OCI-LY7 (cell line): ENCODE measurements around the gene SERPINH1. TPM values are rescaled to one million over a fixed set of nuclear protein-coding genes. Genes with fewer than 3 reads are reported as not detected.

ENCODE experiments used
- BruUV-seq: library from RNA; stranded (reverse); fragments of 400-500 nt; replicated peaks from 2 replicates; lab custom pipeline; 2021; lab: Mats Ljungman, UMichigan
- CTCF ChIA-PET: fragments of 300-600 bp; sonication (Branson Sonifier 250); formaldehyde crosslinking; loops from one replicate; lab custom pipeline; 2022; ENCODE audit warnings: antibody characterized with exemption; ENCODE audit not compliant: unreplicated experiment; lab: Charles Lee
- POLR2A ChIA-PET: fragments of 300-600 bp; sonication (Branson Sonifier 250); formaldehyde crosslinking; loops from one replicate; lab custom pipeline; 2022; ENCODE audit warnings: antibody characterized with exemption; lab: Charles Lee
- DNase-seq: peaks from one replicate; pipeline ENCODE4 v3.0.0-alpha.2; 2015; ENCODE audit warnings: low spot score
- H2AFZ ChIP-seq: fragments of 200-600 bp; sonication (generic), shearing (Covaris generic); 2 replicates; pipeline ENCODE4 v1.6.1; 2014; ENCODE audit warnings: mild to moderate bottlenecking, antibody characterized with exemption, low read length, moderate library complexity
- H3K27ac ChIP-seq: fragments of 200-600 bp; sonication (generic); 2 replicates; pipeline ENCODE4 v1.5.1; 2014; ENCODE audit warnings: mixed run types, low read depth, mild to moderate bottlenecking, moderate library complexity, low read length, inconsistent platforms; ENCODE audit not compliant: poor library complexity, severe bottlenecking
- H3K36me3 ChIP-seq: fragments of 200-600 bp; sonication (generic); 2 replicates; pipeline ENCODE4 v1.6.1; 2014; ENCODE audit warnings: mild to moderate bottlenecking, antibody characterized with exemption, low read length, moderate library complexity, mixed read lengths; ENCODE audit not compliant: insufficient read depth
- H3K4me1 ChIP-seq: fragments of 200-600 bp; sonication (generic); 2 replicates; pipeline ENCODE4 v1.5.1; 2014; ENCODE audit warnings: mild to moderate bottlenecking, low read length; ENCODE audit not compliant: insufficient read depth, poor library complexity, severe bottlenecking
- H3K4me2 ChIP-seq: fragments of 200-600 bp; sonication (generic); 2 replicates; pipeline ENCODE4 v1.6.1; 2014; ENCODE audit warnings: mild to moderate bottlenecking, low read length
- H3K4me3 ChIP-seq: fragments of 200-600 bp; sonication (generic); 2 replicates; pipeline ENCODE4 v1.5.1; 2014; ENCODE audit warnings: mild to moderate bottlenecking, low read depth, low read length; ENCODE audit not compliant: poor library complexity, severe bottlenecking
- H3K79me2 ChIP-seq: fragments of 200-600 bp; sonication (generic); 2 replicates; pipeline ENCODE4 v1.6.1; 2016; ENCODE audit warnings: low read depth, mild to moderate bottlenecking, low read length, moderate library complexity, mixed read lengths; ENCODE audit not compliant: insufficient read depth
- H3K9me2 ChIP-seq: fragments of 200-600 bp; sonication (generic); 2 replicates; pipeline ENCODE4 v1.6.1; 2016; ENCODE audit warnings: mild to moderate bottlenecking, low read length, mixed read lengths; ENCODE audit not compliant: insufficient read depth
- H3K9me3 ChIP-seq: fragments of 200-600 bp; sonication (generic); 2 replicates; pipeline ENCODE4 v1.6.1; 2014; ENCODE audit warnings: mild to moderate bottlenecking, mixed run types, low read length, mixed read lengths
- H4K20me1 ChIP-seq: fragments of 200-600 bp; sonication (generic); 2 replicates; pipeline ENCODE4 v1.6.1; 2014; ENCODE audit warnings: mild to moderate bottlenecking, antibody characterized with exemption, low read length, moderate library complexity, mixed read lengths; ENCODE audit not compliant: insufficient read depth
- EZH2phosphoT487 ChIP-seq: fragments of 200-600 bp; sonication (generic); IDR thresholded peaks from 2 replicates; pipeline ENCODE4 v1.6.1; 2018; ENCODE audit warnings: low read depth, borderline replicate concordance, mild to moderate bottlenecking, mixed run types, antibody characterized with exemption, low read length, moderate library complexity, mixed read lengths
- intact Hi-C: fragments of 100-400 bp; cut with micrococcal nuclease; formaldehyde crosslinking; loops from one replicate; pipeline ENCODE4 v1.10.0; 2022; ENCODE audit not compliant: unreplicated experiment
- total RNA-seq, 2 experiments: library from RNA; depleted of rRNA in 1 of 2; stranded (reverse); fragments of >200 nt in 1 of 2; shearing (Covaris generic) in 1 of 2; gene quantifications; 2 replicates each; pipeline ENCODE4 v1.2.3, GENCODE V29; 2014 to 2022
- TF ChIP-seq, protein P1 (sequence below): fragments of 200-600 bp; sonication (generic); conservative IDR thresholded peaks from 2 replicates; pipeline ENCODE4 v1.5.1; 2014; ENCODE audit warnings: mild to moderate bottlenecking, antibody characterized with exemption, low read length, moderate library complexity, mixed read lengths

Gene SERPINH1
- total RNA-seq, 2 experiments from 2014 or later: not detected

DNA sequence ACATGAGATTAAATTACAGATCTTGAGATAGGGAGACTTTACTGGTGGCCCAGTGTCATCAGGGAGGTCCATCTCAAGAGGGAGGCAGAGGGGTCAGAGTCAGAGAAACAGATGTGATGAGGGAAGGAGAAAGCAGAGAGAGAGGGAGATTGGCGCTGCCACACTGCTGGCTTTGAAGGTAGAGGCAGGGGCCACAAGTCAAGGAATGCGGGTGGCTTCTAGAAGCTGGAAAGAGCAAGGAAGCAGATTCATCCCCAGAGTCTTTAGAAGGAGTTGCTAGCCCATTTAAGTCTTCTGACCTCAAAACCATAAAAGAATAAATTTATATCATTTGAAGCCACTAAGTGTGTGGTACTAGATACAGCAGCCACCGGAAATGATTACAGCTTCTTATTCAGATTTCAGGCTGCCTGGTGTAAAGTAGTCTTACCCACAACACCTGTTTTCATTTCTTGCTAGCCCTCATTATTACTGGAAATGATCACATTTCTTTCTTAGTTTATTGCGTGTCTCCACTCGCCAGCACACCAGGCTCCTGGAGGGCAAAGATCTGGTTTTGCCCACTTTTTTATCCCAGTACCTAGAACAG, 12.6 kb upstream of the SERPINH1 start:
- POLR2A ChIA-PET: no interaction called here
- intact Hi-C loops: no loop called here

DNA sequence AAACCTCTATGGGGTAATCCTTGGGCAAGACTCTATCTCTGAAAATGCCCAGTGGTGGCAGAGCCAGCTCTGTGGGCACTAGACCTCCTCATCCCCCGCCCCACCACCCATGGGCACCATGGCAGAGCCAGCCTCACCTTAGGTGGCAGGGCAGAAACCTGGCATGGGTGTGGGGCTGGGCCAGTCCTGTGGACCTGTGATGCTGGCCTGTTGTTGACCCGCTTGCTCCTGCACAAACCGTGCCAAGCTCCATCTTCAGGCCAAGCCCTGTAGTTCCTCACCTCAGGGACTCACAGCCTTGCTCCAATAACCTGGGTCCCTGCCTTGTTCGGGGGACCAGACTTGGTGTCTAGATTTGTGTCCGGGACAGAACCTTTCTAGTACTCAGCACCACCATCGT, 8.9 kb upstream of the SERPINH1 start:
- H3K79me2 ChIP-seq: no peaks in the 10 kb centered on the region
- H4K20me1 ChIP-seq: no peaks in the 10 kb centered on the region
- no peaks in the 10 kb centered on the region for H3K36me3 ChIP-seq
- no TSS peak for BruUV-seq
- no peaks in the 10 kb centered on the region for H3K4me1 ChIP-seq
- CTCF ChIA-PET: interaction anchor here (1.5 kb wide), 1 partner anchor 9 kb away, joined by 3 read pairs; no protein-coding TSS in a partner anchor
- no peak overlapping the region for H2AFZ ChIP-seq
- no peak overlapping the region for H3K4me3 ChIP-seq
- H3K4me2 ChIP-seq: no peak overlapping the region
- intact Hi-C loops: no loop called here
- no peak for DNase-seq
- no peaks in the 10 kb centered on the region for H3K9me3 ChIP-seq
- H3K9me2 ChIP-seq: no peaks in the 10 kb centered on the region
- POLR2A ChIA-PET: interaction anchor here (0.6 kb wide), 1 partner anchor 819 kb away, joined by 12 read pairs; no protein-coding TSS in a partner anchor
- TF ChIP-seq EZH2phosphoT487: no peak
- TF ChIP-seq, protein P1, sequence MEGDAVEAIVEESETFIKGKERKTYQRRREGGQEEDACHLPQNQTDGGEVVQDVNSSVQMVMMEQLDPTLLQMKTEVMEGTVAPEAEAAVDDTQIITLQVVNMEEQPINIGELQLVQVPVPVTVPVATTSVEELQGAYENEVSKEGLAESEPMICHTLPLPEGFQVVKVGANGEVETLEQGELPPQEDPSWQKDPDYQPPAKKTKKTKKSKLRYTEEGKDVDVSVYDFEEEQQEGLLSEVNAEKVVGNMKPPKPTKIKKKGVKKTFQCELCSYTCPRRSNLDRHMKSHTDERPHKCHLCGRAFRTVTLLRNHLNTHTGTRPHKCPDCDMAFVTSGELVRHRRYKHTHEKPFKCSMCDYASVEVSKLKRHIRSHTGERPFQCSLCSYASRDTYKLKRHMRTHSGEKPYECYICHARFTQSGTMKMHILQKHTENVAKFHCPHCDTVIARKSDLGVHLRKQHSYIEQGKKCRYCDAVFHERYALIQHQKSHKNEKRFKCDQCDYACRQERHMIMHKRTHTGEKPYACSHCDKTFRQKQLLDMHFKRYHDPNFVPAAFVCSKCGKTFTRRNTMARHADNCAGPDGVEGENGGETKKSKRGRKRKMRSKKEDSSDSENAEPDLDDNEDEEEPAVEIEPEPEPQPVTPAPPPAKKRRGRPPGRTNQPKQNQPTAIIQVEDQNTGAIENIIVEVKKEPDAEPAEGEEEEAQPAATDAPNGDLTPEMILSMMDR: no peak
- no peak overlapping the region for H3K27ac ChIP-seq

More for the DNA sequence above, 12.6 kb upstream of the SERPINH1 start:
- Histone ChIP-seq H3K27ac (no peak overlapping the region), H3K36me3 (no peaks in the 10 kb centered on the region), H3K4me2 (no peak overlapping the region), H4K20me1 (no peaks in the 10 kb centered on the region), H3K9me2 (no peaks in the 10 kb centered on the region), H3K4me1 (no peaks in the 10 kb centered on the region), H3K79me2 (no peaks in the 10 kb centered on the region), H3K4me3 (no peak overlapping the region), H3K9me3 (no peaks in the 10 kb centered on the region), H2AFZ (no peak overlapping the region)
- CTCF ChIA-PET: no interaction called here
- BruUV-seq: no TSS peak
- TF ChIP-seq EZH2phosphoT487: no peak
- TF ChIP-seq, protein P1: no peak
- DNase-seq: no peak

DNA sequence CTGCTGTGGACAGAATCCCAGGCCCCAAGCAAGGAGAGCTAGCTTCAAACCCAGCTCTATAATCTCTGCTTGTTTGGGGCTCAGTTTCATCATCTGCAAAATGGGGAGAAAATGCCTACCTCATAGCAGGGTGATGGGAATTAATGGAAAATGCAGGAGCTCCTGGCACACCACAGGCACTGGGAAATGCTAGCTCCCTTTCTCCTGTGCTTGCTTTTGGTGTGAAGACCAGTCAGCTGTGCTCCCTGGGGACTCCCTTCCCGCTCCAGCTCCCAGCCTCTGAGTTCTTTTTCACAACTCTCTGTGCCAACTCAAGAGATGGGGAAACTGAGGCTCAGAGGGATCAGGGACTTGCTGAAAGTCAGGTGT, 8.2 kb upstream of the SERPINH1 start:
- no peak overlapping the region for H3K4me2 ChIP-seq
- intact Hi-C loops: no loop called here
- POLR2A ChIA-PET: interaction anchor here (0.6 kb wide), 2 partner anchors 818 to 1405 kb away, joined by 4 to 12 read pairs; no protein-coding TSS in a partner anchor

More for the DNA sequence above, 8.2 kb upstream of the SERPINH1 start:
- Histone ChIP-seq H3K79me2 (no peaks in the 10 kb centered on the region), H3K27ac (no peak overlapping the region), H3K4me1 (no peaks in the 10 kb centered on the region), H3K9me3 (no peaks in the 10 kb centered on the region), H3K36me3 (no peaks in the 10 kb centered on the region), H2AFZ (no peak overlapping the region), H3K4me3 (no peak overlapping the region), H3K9me2 (no peaks in the 10 kb centered on the region), H4K20me1 (no peaks in the 10 kb centered on the region)
- no peak for DNase-seq
- CTCF ChIA-PET: interaction anchor here (0.6 to 1.5 kb wide), 2 partner anchors 10 to 85 kb away, joined by 3 to 5 read pairs; no protein-coding TSS in a partner anchor
- TF ChIP-seq, protein P1: no peak
- no peak for TF ChIP-seq EZH2phosphoT487
- no TSS peak for BruUV-seq
